Astrocyte of the spinal cord (primary cell): Measurements from ENCODE around the gene CNTFR.

ENCODE experiments used
- DNase-seq: peaks from one replicate; pipeline ENCODE4 v3.0.0; 2011; ENCODE audit warnings: low read depth, low spot score
- H3K4me3 ChIP-seq: 2 replicates; pipeline ENCODE4 v1.5.1; 2011; ENCODE audit warnings: low read depth, mild to moderate bottlenecking, low read length, moderate library complexity
- CTCF ChIP-seq: IDR thresholded peaks from 2 replicates; pipeline ENCODE4 v1.5.1; 2012; ENCODE audit warnings: low read depth, mild to moderate bottlenecking, low read length, inconsistent platforms
- in situ Hi-C: cut with HindIII; loops from 2 replicates; pipeline ENCODE4 v1.10.0; 2017; ENCODE audit warnings: low sequenced_read_pairs

CNTFR gene

GRCh38 chr9:34526026-34526425, 63.5 kb downstream of the CNTFR start:
- no peak overlapping the region for H3K4me3 ChIP-seq
- no peak for TF ChIP-seq CTCF
- no peak for DNase-seq
- in situ Hi-C loops: no loop called here

DNA sequence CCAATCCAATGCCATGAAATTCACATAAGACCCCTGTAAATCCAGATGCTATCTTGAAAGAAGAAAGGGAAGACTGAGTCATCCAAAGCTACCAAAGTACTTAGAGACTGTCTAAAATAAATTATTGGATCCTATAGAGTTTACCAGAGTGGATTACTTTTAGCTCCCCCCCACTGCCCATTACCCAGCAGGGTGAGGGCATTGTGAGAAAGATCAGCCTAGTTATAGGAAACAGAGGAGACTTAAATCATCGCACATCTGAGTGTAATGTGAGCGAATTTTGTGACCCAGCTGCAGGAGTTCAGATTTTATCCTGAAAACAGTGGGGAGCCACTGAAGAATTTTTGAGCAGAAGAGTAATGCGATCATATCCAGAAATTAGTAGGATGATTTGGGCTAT, 65.2 kb downstream of the CNTFR start:
- DNase-seq: no peak
- no peak for TF ChIP-seq CTCF
- in situ Hi-C loops: no loop called here
- no peak overlapping the region for H3K4me3 ChIP-seq

GRCh38 chr9:34522971-34523797, 66.3 kb downstream of the CNTFR start, which contains the start of gene ENHO:
Gene ENHO (minus strand): TSS chr9:34522990. CDS start chr9:34521695, 1,295 bp downstream.
- DNase-seq: peak; percentile 82
- in situ Hi-C loops: no loop called here
- H3K4me3 ChIP-seq: peak within 1 kb of the TSS; percentile 21
- no peak for TF ChIP-seq CTCF

DNA sequence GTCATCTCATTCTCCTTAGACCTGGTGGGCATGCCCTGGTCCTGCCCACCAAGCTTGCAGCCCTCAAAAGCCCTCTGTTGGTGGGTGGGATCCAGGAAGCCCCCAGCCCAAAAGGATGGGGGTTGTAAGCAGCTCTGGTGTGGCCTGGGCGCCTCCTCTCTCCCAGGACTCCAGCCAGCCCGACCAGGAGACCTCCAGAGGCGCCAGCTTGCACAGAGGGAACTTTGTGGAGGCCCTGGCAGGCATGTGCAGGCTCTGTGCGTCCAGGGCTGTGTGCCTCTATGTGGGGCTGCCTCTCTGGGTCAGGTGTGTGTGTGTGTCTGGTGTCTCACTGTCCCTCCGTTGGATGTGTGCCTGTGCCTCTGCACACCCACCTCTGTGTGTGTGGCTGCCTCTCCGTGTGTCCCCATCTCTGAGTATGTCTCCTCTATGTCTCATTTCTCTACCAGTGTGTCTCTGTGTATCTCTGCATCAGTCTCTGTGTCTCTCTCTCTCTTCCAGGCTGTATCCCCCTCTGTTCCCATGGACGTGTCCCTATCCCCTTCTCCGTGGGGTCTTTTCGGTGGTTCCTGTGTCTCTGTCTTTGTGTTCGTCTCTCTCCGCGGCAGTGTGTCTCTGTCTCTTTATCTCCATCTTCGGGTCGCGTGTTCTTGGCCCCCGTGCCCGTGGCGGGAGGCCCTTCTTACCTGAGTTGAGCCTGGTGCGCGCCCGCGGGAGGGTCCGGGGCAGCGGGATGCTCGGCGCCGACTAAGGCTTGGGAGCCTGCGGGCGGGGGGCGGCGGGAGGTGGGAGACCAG, 67.2 kb downstream of the CNTFR start:
- in situ Hi-C loops: no loop called here
- DNase-seq: no peak
- no peak for TF ChIP-seq CTCF

DNA sequence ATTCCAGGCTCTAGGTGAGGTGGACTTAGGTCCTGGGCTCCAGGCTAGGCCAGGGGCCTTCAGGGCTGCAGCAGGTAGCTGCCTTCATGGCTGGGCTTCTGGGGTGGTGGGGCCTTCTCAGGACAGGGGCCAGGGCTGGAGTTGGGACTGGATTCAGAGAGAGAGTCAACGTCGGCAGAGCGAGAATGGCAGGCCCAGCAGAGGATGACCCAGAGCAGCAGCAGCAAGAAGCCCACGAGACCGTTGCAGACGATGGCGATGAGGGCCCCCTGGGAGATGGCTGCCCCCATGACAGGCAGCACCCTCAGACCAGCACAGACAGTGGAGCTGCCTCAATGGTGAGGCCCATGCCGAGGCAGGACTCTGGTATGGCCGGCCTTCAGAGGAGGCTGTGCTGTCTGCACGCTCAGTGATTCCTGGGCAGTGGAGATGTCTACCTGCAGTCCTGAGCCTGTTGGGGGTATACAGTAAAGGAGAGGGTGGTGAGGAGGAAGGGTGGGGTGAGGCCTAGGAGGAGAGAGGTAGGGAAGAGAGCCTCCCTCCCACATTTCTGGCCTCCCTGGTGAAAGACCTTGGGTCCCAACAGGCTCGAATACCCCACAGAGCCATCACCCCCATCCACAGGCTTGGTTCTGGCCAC, 68.0 kb downstream of the CNTFR start:
- TF ChIP-seq CTCF: no peak
- in situ Hi-C loops: no loop called here
- DNase-seq: no peak
- H3K4me3 ChIP-seq: no peak overlapping the region

More for the DNA sequence above, 67.2 kb downstream of the CNTFR start:
- peak overlapping the region; percentile 21 for H3K4me3 ChIP-seq
